Activated T-helper 1 cell treated with anti-CD3 and anti-CD28 coated beads, Interleukin-12 subunit alpha, Interleukin-12 subunit beta, Interleukin-2, Interleukin-4 antibody, amounts not matched to agents 30 ng/mL and 10 ng/mL and 1 ng/mL, durations not matched to agents 14 hours and 24 hours and 36 hours (primary cell): ENCODE data around the gene FRMD4A. TPM values are rescaled to one million over a fixed set of nuclear protein-coding genes. Genes with fewer than 3 reads are reported as not detected.

ENCODE experiments used
- DNase-seq: peaks from one replicate; pipeline ENCODE4 v3.0.0; 2021; ENCODE audit warnings: low spot score
- H3K27ac Mint-ChIP-seq: one replicate; pipeline ENCODE4 v1.8.0; 2021; ENCODE audit warnings: mild to moderate bottlenecking, mixed read lengths
- H3K27me3 Mint-ChIP-seq: one replicate; pipeline ENCODE4 v1.8.0; 2022; ENCODE audit warnings: mild to moderate bottlenecking, moderate library complexity, mixed read lengths; ENCODE audit not compliant: insufficient read depth
- H3K36me3 Mint-ChIP-seq: one replicate; pipeline ENCODE4 v1.8.0; 2021; ENCODE audit warnings: low read depth, mixed read lengths
- H3K4me1 Mint-ChIP-seq: one replicate; pipeline ENCODE4 v1.8.0; 2021; ENCODE audit warnings: low read depth, mixed read lengths
- H3K4me3 Mint-ChIP-seq: one replicate; pipeline ENCODE4 v1.8.0; 2021; ENCODE audit warnings: mild to moderate bottlenecking, moderate library complexity, mixed read lengths
- H3K9me3 Mint-ChIP-seq: one replicate; pipeline ENCODE4 v1.8.0; 2021; ENCODE audit warnings: mixed read lengths
- intact Hi-C: fragments of 100-400 bp; cut with micrococcal nuclease; formaldehyde crosslinking; loops from one replicate; pipeline ENCODE4 v1.15.1; 2024
- total RNA-seq: library from RNA; stranded (reverse); gene quantifications from 2 replicates; pipeline ENCODE4 v1.2.3, GENCODE V29; 2022

Gene FRMD4A
- total RNA-seq, 1 donor from 2014 or later = 0.31 TPM

DNA sequence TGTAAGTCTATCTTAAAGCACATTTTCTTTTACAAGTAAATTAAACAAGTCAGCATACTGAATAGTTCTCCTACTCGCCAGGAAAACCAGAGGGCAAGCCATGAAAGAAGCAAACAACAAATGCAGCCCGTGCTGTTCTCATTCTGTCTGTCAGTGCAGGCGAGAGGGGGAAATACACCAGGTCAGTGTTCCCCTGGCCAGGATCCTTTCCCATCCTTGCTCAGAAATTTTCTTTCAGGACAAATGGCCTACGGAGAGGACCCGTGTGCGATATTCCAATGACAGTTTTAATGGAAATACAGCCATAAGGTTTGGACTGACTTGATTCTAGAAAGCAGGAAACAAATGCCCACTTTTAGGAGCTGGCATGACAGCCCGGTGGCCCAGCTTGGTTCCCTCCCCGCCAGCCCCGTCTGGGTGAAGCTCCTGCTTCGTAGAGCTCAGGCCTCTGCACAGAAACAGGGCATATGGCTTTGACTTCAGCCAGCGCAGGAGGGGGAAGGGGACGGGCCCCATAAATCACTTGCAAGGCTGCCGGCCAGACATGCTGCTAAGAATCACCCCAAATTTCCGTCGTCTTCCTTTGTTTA lies 67.8 kb downstream of the FRMD4A start:
- Mint-ChIP-seq H3K27me3 (peaks cover 6% of the 10 kb centered on the region), H3K9me3 (no peaks in the 10 kb centered on the region), H3K36me3 (no peaks in the 10 kb centered on the region), H3K4me1 (no peaks in the 10 kb centered on the region), H3K27ac (no peak overlapping the region), H3K4me3 (no peak overlapping the region)
- intact Hi-C loops = no loop called here
- DNase-seq = no peak

DNA sequence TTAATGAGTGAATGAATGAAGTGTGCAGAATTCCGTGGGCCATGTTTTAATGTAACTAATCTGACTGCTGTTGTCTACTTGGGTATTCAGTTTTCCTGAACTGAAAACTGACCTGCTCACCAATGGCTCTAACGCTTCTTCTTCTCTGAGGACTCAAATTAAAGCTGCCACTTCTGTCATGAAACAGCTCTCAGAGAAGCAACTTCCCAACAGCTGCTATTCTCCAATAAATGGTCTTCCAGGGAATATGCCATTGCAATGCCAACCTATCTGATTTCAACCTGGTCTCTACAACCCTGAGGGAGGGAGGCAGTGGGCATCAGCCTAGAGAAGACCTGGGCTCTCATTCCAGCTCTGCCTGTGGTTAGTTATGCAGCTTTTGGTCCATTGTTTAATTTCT lies 69.4 kb downstream of the FRMD4A start:
- no peak overlapping the region for H3K27ac Mint-ChIP-seq
- intact Hi-C loops = no loop called here
- no peak overlapping the region for H3K4me3 Mint-ChIP-seq
- H3K4me1 Mint-ChIP-seq = no peaks in the 10 kb centered on the region
- DNase-seq = no peak
- H3K27me3 Mint-ChIP-seq = peaks cover 4% of the 10 kb centered on the region
- no peaks in the 10 kb centered on the region for H3K9me3 Mint-ChIP-seq
- H3K36me3 Mint-ChIP-seq = no peaks in the 10 kb centered on the region

DNA sequence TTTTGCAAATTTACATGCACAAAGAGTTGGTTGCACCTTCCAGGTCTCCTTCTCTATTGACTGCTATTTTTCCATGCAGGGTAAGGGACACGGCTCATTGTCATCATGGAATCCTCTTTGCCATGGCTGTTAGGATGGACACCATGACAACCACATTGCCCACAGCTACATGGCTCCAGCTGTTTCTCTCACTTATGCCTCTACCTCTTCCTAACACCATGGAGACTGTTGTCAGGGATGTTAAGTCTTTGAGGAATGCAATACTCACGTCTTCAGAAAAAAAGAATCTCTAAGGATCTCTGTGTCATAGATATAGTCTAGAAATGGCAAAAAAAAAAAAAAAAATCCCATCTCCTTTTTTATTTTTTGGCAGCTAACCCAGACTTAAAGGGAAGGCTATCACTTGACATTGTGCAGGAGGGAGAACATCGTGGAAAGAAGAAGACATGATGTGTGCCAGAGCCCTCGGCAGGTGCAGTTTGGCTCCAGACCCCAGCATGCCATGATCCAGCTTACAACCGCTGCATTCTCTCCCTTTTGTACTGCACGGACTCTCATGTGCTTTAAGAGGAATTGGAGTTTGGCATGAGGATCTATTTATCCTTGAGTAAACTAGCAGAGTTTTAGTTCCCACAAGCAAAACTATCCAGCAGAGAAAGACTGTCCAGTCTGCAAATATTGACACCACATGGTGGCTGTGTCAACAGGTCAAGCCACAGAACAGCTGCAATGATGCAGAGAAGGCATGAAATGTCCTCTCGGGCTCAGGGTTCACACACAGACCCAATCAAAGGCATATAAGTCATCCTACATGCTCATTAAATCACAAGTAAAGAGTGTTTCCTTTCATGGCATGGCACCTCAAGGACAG lies 70.8 kb downstream of the FRMD4A start:
- H3K27ac Mint-ChIP-seq = no peak overlapping the region

DNA sequence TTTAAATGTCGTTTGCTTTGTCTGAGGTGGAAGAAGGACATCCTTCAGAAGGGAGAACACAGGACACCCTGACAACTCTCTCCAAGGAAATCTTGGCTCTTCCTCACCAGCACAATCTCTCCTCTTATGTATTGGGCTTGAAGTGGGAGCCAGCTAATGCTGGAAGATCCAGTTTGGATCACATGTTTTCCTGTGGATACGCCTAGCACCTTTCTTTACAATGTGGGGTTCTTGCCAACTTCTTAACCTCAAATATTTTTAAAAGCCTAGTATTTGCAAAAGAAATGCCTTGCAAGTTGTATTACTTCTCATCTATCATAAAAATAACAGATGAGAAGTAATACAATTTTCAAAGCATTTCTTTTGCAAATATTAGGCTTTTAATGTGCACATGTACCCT lies 76.4 kb downstream of the FRMD4A start:
- Mint-ChIP-seq H3K36me3 (no peaks in the 10 kb centered on the region), H3K4me3 (no peak overlapping the region), H3K27me3 (peaks cover 6% of the 10 kb centered on the region), H3K27ac (no peak overlapping the region), H3K4me1 (no peaks in the 10 kb centered on the region), H3K9me3 (no peaks in the 10 kb centered on the region)
- intact Hi-C loops = no loop called here
- DNase-seq = no peak

More for the DNA sequence above, 70.8 kb downstream of the FRMD4A start:
- intact Hi-C loops = no loop called here
- Mint-ChIP-seq H3K27me3 (peaks cover 7% of the 10 kb centered on the region), H3K4me3 (no peak overlapping the region), H3K4me1 (no peaks in the 10 kb centered on the region), H3K9me3 (no peaks in the 10 kb centered on the region), H3K36me3 (no peaks in the 10 kb centered on the region)
- DNase-seq = no peak

DNA sequence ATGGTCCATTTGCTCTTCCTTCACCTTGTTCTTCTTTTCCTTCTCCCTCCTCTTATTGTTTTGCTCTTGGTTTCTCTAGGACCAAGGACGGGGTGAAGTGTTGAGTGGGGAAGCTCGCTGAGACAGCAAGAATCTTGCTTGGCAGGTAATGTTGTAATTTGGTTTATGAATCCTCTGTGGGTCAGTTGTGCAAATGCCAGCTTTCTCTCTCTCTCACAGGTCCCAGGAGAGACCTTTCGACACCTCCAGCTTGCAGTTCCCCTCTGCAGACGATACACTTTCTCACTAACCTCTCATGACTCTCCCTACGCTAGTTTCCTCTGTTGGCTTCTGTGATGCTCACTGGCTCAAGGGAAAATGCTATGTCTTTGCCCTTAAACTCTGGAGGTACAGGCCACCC lies 77.0 kb downstream of the FRMD4A start:
- H3K27ac Mint-ChIP-seq = no peak overlapping the region
- DNase-seq = no peak
- no peaks in the 10 kb centered on the region for H3K9me3 Mint-ChIP-seq
- intact Hi-C loops = no loop called here
- H3K4me3 Mint-ChIP-seq = no peak overlapping the region
- H3K4me1 Mint-ChIP-seq = no peaks in the 10 kb centered on the region
- H3K36me3 Mint-ChIP-seq = no peaks in the 10 kb centered on the region
- H3K27me3 Mint-ChIP-seq = peaks cover 6% of the 10 kb centered on the region

DNA sequence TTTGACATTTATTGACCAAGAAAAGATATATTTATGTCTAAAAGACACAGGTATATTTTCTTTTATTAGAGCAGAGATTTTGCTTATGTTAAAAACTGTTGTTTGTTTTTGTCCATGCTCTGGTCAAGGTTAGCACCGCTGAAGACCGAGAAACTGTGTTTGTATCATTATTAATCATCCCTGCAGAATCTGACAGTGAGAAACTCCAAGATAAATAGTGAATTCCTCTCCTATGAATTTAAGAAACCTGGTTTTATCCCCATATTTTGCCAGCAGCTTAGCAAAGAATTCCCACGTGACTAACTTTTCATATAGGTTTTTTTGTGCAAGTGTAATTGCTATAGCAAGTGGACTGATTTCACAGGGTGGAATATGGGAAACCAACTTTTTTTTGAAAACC lies 77.6 kb downstream of the FRMD4A start:
- no peaks in the 10 kb centered on the region for H3K9me3 Mint-ChIP-seq
- no peak overlapping the region for H3K4me3 Mint-ChIP-seq
- H3K27me3 Mint-ChIP-seq = peaks cover 6% of the 10 kb centered on the region
- no peak overlapping the region for H3K27ac Mint-ChIP-seq
- H3K36me3 Mint-ChIP-seq = no peaks in the 10 kb centered on the region
- no peaks in the 10 kb centered on the region for H3K4me1 Mint-ChIP-seq
- no peak for DNase-seq
- intact Hi-C loops = no loop called here

DNA sequence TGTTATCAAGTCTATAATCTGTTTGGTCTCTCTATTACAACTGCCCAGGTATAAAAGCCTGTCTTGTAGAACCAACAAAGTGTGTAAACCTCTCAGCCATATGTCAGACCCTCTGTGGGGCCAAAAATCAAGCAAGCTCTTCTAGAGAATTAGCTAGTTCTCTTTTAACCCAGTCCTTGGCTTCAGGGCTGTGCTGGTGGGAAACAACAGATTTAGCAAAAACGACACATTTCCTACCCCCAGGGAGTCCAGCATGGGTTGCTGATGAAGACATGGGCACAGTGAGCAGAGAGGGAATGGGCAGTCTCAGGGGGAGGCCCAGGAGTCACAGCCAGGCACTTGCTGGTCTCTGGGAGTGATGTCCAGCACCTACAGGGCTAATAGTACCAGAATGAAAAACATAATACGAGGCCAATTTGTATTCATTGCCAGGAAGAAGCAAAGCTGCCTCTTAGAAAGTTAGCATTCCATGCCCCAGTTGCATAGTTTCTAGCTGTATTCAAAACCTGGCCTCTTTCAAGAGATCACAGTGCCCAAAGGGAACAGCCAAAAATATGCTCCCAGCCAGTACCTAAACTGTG lies 80.1 kb downstream of the FRMD4A start:
- no peak overlapping the region for H3K27ac Mint-ChIP-seq
- no peaks in the 10 kb centered on the region for H3K36me3 Mint-ChIP-seq
- intact Hi-C loops = no loop called here

DNA sequence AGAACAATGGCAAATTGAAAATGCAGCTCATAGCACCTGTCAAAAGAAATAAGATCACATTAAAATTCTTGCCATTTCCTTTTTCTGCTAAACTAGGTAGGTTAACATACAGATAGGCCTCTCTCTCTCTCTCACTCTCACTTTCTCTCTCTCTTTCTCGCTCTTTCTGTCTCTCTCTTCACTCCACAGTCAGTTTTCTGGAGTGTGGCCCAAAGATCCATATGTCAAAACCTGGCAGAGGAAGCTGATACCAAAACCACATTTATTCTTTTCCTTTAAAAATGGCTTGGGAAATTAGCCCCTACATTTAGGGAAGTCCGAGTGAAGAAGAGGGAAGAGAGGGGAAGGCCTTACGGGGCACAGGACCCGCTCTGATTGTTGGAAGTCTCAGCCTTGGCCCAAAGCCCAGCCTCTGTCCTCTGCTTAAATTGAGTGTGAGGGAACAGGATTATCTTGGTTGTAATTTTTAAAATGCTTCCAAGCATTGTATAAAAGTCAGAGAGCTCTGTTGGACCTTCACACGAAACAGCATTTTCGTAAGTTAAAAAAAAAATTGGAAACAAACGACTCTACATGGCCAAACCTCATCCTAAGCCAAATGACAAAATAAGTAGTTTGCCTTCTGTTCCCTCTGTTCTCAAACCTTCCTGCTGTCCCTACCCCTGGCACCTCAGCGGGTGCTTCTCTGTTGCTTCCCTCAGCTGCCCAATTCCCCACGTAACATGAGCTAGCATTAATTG lies 83.2 kb downstream of the FRMD4A start:
- intact Hi-C loops = no loop called here
- DNase-seq = no peak
- no peak overlapping the region for H3K27ac Mint-ChIP-seq
- no peaks in the 10 kb centered on the region for H3K36me3 Mint-ChIP-seq
- no peaks in the 10 kb centered on the region for H3K9me3 Mint-ChIP-seq
- H3K4me1 Mint-ChIP-seq = no peaks in the 10 kb centered on the region
- no peak overlapping the region for H3K4me3 Mint-ChIP-seq
- H3K27me3 Mint-ChIP-seq = peaks cover 3% of the 10 kb centered on the region

More for the DNA sequence above, 80.1 kb downstream of the FRMD4A start:
- H3K4me3 Mint-ChIP-seq = no peak overlapping the region
- H3K9me3 Mint-ChIP-seq = no peaks in the 10 kb centered on the region
- peaks cover 9% of the 10 kb centered on the region for H3K27me3 Mint-ChIP-seq
- DNase-seq = no peak
- H3K4me1 Mint-ChIP-seq = no peaks in the 10 kb centered on the region

DNA sequence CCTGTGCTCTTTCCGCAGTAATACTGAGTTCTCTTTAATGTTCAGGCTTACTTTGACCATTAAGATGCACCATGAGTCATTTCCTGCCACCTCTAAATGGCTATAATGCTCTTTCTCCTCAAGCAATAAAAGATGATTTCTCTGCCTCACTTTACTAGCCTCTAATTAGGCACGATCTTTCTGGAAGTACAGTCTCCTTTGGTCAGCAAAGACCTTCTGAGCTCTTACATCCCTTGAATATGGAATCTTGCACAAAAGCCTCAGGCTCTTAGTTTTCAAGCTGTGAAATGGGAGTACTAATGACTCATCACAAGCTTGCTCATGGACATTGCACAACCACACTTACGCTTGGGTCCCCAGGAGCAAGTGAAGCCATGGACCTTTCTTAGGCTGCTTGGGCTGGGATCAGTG lies 85.9 kb downstream of the FRMD4A start:
- no peak for DNase-seq
- no peaks in the 10 kb centered on the region for H3K9me3 Mint-ChIP-seq
- no peaks in the 10 kb centered on the region for H3K4me1 Mint-ChIP-seq
- no peak overlapping the region for H3K27ac Mint-ChIP-seq
- no peak overlapping the region for H3K4me3 Mint-ChIP-seq
- intact Hi-C loops = no loop called here
- peaks cover 3% of the 10 kb centered on the region for H3K27me3 Mint-ChIP-seq
- no peaks in the 10 kb centered on the region for H3K36me3 Mint-ChIP-seq

DNA sequence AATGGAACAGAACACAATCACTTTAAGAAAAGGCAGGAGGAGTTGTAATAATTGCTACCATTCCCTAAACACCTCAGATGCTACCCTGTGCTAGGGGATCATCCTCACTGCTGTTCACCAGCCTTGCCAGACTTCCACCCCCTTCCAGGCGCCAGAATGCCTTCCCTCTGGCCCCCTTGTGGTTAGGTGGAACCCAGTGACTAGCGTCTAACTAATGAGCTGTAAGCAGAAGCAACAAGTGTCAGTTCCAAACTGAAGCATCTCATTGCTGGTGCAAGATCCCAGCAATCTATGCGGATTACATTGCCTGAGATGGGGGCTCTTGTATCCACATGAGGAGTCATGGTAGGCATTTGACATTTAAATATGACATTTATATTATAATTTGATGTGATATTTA lies 86.6 kb downstream of the FRMD4A start:
- H3K27ac Mint-ChIP-seq = no peak overlapping the region

DNA sequence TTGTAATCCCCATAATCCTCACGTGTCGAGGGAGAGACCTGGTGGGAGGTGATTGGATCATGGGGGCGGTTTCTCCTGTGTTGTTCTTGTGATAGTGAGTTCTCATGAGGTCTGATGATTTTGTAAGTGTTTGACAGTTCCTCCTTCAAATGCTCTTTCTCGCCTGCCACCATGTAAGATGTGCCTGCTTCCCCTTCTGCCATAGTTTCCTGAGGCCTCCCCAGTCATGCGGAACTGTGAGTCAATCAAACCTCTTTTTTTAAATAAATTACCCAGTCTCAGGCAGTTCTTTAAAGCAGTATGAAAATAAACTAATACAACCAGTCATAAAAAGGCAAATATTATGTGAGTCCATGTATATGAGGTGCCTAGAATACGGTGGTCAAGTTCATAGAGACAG lies 87.5 kb downstream of the FRMD4A start:
- Mint-ChIP-seq H3K4me1 (no peaks in the 10 kb centered on the region), H3K4me3 (no peak overlapping the region), H3K27ac (no peak overlapping the region), H3K27me3 (peaks cover 3% of the 10 kb centered on the region), H3K9me3 (no peaks in the 10 kb centered on the region), H3K36me3 (no peaks in the 10 kb centered on the region)
- DNase-seq = no peak
- intact Hi-C loops = no loop called here

More for the DNA sequence above, 86.6 kb downstream of the FRMD4A start:
- peaks cover 3% of the 10 kb centered on the region for H3K27me3 Mint-ChIP-seq
- H3K4me3 Mint-ChIP-seq = no peak overlapping the region
- intact Hi-C loops = no loop called here
- no peaks in the 10 kb centered on the region for H3K4me1 Mint-ChIP-seq
- no peaks in the 10 kb centered on the region for H3K9me3 Mint-ChIP-seq
- no peaks in the 10 kb centered on the region for H3K36me3 Mint-ChIP-seq
- no peak for DNase-seq

DNA sequence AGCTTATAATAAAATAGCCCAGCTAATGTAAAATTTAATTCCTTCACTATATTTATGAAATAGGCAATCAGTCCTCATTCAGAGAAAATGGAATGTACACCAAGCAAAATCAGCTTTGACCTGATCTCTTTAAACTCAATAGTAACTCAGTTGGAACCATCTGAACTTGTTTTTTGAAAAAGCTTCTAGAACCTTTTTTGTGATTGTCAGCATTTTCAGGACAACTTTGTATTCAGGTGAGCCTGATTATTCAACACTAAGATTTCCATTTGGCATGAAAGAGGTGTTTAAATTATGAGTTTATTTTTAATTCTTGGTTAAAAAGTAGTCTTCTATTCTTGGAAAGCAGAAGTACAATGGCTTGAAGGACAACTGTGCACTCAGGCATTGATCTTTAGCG lies 89.5 kb downstream of the FRMD4A start:
- no peak overlapping the region for H3K27ac Mint-ChIP-seq

More for the DNA sequence above, 89.5 kb downstream of the FRMD4A start:
- no peaks in the 10 kb centered on the region for H3K27me3 Mint-ChIP-seq
- no peak overlapping the region for H3K4me3 Mint-ChIP-seq
- no peaks in the 10 kb centered on the region for H3K36me3 Mint-ChIP-seq
- H3K9me3 Mint-ChIP-seq = no peaks in the 10 kb centered on the region
- no peaks in the 10 kb centered on the region for H3K4me1 Mint-ChIP-seq
- intact Hi-C loops = no loop called here
- DNase-seq = no peak
